Esophagus muscularis mucosa (tissue), 4 donors: ENCODE results near the gene TRAPPC12.

Experiments used
- CTCF ChIP-seq, 3 experiments: fragments of 200-600 bp in 2 of 3; fragments of 450-650 bp in 1 of 3; sonication (generic) in 2 of 3; IDR thresholded peaks; one replicate each; pipeline ENCODE4 v1.5.1; 2017 to 2019; ENCODE audit warnings: antibody characterized with exemption in 3 of 3, mild to moderate bottlenecking in 2 of 3, moderate library complexity in 1 of 3
- EP300 ChIP-seq: sonication (generic); formaldehyde crosslinking; IDR thresholded peaks from one replicate; pipeline ENCODE4 v1.6.1; 2017; ENCODE audit warnings: antibody characterized with exemption
- POLR2A ChIP-seq: fragments of 450-650 bp; IDR thresholded peaks from one replicate; pipeline ENCODE4 v1.6.1; 2017; ENCODE audit warnings: antibody characterized with exemption, moderate library complexity, mild to moderate bottlenecking, low read depth
- POLR2AphosphoS5 ChIP-seq, 2 donors: sonication (generic); formaldehyde crosslinking; IDR thresholded peaks; one replicate each; pipeline ENCODE4 v1.6.1; 2017; ENCODE audit warnings: antibody characterized with exemption in 2 of 2

GRCh38 chr2:3523551-3524041 lies 144.1 kb downstream of the TRAPPC12 start:
- no peak for TF ChIP-seq POLR2A
- TF ChIP-seq CTCF (IDR thresholded peaks at IDR 0.05) = no peak
- no peak for TF ChIP-seq POLR2AphosphoS5 (IDR thresholded peaks at IDR 0.05)
- TF ChIP-seq EP300 = no peak
